Activated CD4-positive, alpha-beta T cell treated with anti-CD3 and anti-CD28 coated beads, Interleukin-2, amount 50 U/mL, for 16 hours (primary cell): ENCODE measurements around the gene HSF4.

Source experiments
- DNase-seq: peaks from one replicate; pipeline ENCODE4 v3.0.0-alpha.2; 2020

Gene HSF4

DNA sequence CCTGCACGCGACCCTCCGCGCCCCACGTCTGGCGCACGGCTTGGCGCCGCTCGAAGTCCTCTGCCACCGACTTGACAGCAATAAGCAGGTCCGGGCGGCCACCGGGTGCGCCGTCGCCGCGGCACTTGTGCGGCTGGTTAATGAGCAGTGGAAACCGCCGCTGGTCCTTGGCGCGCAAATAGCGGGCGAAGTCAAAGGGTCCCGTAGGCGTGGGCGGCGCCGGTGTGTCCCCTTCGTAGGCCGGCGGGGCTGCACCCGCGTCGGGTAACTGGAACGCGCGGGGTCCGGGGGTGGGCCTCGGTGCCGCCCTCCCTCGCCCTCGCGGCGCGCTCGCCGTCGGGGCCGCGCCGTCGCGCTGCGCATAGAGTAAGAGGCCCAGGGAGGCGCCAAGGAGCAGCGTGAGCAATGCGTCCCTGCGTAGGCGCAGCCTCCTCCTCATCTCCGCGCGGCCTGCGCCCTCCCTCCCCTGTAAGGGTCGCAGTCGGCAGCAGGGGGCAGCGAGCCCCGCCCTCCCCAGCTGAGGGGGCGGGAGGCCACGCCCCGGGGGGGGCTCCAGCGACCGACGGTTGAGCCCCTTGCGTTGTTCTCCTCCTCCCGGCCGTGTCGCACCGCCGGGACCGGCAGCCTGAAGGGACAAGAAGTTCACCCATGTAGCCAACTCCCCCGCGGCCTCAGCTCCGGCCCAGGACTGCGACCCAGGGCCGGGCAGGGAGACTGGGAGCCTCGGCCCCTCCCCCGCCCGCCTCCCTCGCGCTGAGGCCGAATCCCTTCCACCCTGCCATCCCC, 14.3 kb upstream of the HSF4 start:
- peak; percentile 57 for DNase-seq

DNA sequence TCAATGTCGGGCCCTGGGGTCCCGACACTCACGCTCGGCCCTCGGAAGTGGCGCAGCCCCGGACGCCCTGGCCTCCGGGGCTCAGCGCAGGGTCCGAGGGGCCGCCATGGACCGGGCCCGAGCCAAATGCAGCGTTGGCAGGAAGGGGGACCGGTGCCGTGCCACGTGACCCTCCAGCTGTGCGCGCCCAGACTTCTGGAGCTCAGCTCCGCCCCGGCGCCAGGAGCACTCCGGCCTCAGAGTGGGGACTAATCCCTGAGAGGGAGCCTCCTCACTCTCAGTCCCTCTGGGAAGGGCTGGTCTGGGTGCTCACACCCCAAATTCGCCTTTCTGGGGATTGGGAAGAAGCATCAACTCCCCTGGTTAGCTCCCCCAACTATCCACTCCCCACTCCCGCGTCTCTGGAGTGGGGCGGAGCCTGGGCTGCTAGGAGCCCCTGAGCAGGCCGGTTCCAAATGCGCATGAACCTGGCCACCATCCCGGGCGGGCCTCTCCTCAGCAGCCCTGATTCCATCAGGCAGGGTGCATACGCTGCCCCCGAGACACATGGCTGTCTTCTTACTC, 13.6 kb upstream of the HSF4 start, which contains the start of gene B3GNT9:
Gene B3GNT9, minus strand, starts transcription at position 166 of the 564 bp plus-strand sequence. CDS start 513 bp downstream, outside the sequence.
- DNase-seq = no peak

DNA sequence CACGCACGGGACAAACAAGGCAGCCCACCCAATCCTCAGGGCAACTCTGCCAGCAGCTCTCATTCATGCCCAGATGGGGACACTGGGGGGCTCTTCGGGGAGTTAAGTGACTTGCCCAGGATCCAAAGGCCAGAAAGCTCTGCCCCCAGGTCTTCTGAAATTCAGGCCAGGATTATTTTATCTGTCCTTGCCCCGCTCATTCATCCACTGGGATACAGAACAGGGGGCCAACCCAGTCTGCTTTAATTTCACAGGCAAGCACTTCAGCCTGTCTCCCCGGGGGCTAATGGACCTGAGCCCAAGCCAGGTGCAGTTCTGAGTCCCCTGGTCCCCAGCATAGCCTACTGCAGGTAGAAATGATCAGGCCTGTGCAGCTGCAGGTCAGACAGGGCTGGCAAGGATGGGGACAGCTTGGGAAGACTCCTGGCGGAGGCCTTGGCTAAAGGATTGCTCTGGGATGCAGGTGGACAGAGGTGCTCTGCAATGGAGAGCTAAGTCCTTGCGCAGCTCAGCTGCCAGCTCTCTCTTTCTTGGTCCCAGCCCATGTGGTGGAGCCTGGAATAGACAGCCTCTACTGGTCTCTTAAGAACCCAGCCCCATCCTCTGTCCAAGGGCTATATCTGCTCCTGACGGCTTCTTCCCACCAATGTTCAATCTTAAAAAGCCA, 13.0 kb upstream of the HSF4 start:
- DNase-seq = no peak

DNA sequence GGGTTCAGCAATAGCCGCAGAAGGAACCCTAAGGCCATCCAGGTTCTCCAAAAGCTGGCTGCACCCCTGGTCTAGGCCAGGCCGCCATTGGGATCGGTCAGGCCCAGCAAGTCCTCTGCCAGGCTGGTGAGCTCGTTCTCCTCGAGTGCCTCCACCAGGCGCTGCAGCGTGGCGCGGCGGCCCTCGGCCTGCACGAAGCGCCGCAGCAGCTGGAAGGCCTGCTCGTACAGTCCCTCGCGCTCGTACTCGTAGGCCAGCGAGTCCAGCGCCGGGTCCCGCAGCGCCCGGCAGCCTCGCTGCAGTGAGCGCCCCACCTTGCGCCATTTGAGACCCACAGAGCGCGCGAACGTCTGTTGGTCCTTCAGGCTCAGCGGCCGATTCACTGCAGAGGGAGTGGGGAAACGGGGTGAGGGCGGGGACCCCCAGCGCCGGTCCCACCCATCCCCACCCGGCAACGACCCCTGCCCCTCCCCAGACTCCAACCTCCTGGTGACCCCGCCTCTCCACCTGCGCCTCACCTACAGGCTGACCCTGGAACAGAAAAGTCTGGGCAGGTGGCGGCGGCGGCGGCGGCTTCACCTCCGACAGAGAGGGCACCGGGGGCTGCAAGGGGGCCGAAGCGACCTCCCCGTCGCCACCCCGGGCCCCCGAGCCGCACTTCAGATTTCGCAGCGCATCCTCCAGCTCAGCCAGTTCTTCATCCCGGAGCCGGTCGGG, 9.8 kb upstream of the HSF4 start:
- DNase-seq = no peak

DNA sequence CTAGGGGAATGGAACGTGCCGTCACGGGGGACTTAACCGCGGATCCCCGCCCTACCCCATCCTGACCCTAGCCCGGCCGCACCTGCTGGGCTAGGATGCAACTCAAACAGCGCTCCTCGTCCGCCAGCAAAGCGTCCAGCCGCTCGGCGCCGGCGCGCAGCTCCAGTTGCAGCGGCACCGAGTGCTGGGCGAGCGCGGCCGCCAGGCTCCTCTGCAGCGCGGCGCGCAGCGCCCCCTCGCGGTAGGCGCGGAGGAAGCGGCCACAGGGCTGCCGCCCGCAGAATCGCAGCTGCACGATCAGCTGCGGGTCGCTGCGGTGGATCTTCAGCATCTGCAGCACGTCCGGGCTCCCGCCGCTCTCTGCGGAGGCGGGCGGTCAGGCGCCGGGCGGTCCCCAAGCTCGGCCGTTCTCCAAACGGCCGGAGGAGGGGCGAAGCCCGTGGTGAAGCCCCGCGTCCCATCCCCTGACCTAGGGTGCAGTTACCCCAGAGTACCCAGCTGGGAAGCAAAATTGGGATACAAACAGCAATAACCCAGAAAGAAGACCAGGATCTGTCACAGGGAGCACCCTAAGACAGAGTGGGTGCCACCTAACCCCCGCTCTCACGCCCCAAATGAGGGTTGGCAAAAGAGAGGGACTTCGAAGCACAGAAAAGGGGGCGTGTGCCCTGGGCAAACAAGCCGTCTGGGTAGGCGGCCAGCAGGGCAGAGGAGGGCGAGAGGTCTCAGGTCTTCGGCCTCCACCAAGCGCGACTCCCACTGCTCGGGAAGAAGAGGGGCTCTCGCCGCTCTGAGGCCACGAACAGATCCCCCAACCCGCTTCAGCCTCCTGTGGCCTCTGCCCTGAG, 9.0 kb upstream of the HSF4 start:
- peak; percentile 83 for DNase-seq

DNA sequence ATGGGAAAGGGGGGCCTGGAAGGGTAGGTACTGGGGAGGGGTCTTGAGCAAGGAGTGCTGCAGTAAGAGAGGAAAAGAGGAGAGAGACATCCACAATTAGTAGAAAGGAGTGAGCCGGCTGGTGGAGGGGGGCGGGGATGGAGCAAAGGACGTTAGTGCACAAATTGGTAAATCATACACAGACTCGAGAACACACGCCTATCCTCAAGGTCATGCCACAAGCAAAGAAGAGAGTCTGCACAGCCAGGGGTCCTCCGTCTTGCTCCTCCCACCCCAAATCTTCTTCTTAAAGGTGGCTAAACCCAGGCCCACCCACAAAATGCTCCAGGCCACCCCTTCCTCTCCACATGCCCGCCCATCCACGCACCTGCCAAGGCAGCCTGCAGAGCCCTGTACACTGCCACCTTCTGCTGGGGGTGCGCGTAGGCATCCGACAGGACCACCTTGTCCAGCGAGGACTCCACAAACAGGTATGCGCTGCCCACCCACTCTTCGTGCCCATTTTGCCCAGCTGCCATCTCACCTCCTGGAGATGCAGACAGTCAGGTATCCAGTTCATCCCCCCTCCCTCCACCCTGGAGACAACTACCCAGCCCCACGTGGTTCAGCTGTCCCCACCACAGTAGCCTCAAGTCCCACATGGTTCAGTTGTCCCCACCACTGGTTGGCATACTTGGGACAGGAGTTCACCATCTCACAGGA, 8.3 kb upstream of the HSF4 start:
- no peak for DNase-seq

DNA sequence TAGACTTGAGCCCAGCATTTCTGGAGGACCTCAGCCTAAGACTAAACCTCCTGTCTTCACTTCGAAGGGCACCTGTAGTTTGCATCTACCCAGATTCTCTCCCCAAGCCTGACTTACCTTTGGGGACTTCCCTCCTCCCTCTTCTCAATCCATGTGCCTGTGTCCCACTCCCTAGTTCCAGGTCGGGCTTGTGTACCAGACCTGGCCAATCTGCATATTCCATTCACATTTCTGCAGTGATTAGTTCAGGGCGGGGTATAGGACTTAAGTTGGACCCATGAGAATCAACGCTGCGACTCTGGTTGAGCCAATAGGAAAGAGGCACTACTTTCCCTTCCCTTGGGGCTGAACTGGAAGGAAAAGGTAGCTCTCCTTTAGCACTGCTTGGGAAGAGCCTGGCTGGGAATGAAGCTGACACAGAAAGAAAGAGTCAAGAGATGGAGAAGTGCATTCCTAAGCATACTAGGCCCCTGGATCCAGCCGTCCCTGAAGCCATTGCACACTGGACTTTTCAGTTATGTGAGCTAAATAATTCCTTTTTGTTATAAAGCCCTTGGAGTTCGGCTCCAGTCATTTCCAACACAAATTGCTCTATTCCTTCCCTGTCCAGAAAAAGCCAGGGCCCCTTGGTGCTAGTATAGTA, 7.3 kb upstream of the HSF4 start:
- no peak for DNase-seq

DNA sequence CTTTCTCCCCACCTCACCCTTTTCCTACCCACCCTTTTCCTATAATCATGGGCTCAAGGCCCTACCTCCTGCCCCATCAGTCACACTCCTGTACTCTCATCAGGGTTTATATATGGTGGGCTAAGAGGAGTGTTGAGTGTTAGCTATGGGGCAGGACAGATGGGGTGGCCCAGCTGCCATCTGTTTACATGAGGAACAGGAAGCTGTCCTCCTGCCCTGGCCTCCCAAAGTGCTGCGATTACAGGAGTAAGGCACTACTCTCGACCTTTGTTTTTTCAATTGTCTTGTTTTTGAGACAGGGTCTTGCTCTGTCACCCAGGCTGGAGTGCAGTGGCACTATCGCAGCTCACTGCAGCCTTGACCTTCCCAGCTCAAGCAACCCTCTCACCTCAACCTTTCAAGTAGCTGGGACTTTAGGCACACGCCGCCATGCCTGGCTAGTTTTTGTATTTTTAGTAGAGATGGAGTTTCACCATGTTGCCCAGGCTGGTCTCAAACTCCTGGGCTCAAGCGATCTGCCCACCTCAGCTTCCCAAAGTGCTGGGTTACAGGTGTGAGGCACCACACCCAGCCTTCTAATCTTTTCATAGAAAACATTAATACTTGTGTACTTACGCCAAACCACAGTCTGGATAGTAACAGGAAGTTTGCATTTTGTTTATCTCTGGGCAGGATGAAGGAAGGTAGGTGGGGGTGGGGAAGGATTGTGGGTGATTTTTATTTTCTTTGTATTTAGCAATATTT, 6.5 kb upstream of the HSF4 start:
- no peak for DNase-seq

DNA sequence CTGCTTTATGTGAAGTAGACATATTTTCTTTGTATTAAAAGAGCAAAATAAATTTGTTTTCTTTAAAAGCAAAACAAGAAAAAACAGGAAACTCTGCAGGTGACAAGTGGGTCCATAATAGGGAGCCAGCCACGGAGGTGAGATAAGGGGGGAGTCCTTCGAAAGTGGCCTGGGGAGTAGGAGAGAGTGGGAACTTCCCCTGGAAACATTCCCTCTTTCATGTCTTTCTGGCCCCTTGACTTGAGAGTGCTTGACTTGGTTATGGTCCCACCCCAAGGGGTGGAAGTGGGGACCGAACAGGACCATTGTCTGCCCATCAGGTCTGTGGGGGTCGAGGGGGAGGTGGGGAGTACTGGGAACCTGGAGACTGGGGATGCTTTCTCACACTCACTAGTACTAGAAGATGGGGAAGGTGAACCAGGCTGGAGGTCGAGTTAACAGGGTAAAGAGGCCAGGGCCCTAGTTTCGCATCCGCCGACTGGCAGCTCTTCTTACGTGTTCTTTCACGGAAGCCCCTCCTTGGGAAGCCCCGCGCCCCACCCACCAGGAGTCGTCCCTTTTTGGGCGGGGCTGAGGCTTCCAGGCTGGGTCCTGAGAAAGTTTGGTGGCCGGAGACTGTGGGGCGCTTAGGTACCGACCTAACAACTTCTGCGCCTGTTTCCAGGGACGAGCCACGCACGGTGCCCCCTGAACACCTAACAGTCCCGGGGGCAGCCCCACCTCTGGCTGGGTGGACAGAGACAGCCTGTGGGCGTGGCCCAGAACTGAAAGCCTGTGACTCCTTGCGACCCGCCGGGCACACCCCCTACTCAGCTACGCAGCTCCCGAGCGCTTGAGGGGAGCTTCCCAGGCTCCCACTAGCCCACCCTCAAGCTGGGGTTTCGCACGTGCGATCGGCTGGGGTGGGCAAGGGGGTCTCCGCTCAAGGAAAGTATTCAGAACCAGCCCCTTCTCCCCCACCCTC, 5.6 kb upstream of the HSF4 start:
- DNase-seq = peak; percentile 90

DNA sequence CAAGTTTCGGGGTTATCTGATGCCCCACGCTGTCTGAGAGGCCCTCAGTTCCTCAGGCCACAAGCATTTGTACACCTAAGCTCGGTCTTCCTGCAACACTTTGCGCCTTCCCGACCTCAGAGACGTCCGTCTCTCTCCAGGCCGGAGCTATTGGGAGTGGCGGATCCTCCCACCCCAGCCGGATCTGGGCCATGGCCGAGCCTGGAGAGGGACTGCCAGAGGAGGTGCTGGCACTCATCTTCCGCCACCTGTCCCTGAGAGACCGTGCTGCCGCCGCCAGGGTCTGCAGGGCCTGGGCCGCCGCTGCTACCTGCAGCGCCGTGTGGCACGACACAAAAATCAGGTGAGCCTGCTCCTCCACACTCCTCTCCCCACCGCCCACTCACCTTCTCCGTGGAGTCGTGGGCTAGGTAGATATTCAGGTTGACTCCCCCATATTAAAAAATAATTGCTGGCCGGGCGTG, 2.9 kb upstream of the HSF4 start:
- no peak for DNase-seq

DNA sequence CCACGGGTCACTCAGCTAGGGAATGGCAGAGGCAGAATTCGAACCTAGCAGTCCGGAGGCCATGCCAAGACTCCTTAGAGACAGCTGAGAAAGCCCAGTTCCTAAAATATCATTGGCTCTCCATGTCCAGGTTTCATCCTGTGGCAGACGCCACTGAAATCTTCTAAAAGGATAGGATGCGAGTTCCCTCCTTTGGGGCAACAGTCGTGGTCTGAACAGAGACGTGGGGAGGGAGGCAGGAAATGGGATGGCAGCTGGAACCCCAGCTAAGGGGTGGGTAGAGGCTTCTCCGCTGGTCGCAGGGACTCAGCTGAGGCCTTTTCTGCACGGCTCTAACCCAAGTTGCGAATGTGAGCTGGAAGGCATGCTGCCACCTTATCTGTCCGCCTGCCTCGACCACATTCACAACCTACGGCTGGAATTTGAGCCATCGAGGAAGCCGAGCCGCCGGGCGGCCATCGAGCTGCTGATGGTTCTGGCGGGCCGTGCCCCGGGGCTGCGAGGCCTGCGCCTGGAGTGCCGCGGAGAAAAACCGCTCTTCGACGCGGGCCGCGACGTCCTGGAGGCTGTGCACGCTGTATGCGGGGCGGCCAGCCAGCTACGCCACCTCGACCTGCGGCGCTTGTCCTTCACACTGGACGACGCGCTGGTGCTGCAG, 1.9 kb upstream of the HSF4 start:
- no peak for DNase-seq

DNA sequence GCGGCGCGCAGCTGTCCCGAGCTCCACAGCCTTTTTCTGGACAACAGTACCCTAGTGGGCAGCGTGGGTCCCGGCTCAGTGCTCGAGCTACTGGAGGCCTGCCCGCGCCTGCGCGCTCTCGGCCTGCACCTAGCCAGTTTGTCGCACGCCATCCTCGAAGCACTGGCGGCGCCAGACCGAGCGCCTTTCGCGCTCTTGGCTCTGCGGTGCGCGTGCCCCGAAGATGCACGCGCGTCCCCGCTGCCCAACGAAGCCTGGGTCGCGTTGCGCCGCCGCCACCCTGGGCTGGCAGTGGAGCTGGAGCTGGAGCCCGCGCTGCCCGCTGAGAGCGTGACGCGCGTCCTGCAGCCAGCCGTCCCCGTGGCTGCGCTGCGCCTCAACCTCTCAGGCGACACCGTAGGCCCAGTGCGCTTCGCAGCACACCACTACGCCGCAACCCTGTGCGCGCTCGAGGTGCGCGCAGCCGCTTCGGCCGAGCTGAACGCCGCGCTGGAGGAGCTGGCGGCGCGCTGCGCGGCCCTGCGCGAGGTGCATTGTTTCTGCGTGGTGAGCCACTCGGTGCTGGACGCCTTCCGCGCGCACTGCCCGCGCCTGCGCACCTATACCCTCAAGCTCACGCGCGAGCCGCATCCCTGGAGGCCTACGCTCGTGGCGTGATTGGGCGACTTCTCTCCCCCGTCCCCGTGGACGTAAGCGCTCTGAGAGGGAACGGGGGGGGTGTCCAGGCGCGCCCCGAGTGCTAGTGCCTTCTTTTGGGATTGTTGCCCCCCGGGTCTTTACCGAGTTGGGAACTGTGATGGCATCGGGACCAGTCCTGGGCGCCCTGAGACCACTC, 1.2 kb upstream of the HSF4 start:
- peak; percentile 70 for DNase-seq

DNA sequence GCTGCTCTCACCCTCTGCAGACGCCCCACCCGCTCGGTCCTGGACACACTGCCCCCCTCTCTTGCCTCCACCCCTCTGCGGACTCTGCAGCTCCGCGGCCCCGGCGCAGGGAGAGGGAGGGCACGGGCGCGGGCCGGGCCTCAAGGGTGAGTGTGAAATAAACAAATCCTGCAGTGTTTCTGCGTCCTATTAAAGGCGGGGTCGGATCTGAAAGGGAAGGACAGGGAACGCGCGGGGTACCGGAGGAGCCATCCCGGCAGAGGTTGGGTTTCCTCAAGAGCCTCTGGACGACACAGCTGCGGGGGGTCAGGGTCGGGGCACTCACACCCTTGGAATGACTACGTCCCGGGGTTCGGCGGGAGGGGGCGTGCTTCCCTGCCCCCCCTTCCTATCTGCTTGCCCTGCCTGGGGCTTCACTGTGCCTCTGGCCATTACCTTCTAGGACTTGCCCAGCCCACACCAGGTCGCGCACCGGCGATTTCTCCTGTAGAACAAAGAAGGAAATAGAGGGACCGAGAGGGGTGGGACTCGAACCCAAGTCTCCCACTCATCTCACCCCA, 466 bp upstream of the HSF4 start:
- no peak for DNase-seq

DNA sequence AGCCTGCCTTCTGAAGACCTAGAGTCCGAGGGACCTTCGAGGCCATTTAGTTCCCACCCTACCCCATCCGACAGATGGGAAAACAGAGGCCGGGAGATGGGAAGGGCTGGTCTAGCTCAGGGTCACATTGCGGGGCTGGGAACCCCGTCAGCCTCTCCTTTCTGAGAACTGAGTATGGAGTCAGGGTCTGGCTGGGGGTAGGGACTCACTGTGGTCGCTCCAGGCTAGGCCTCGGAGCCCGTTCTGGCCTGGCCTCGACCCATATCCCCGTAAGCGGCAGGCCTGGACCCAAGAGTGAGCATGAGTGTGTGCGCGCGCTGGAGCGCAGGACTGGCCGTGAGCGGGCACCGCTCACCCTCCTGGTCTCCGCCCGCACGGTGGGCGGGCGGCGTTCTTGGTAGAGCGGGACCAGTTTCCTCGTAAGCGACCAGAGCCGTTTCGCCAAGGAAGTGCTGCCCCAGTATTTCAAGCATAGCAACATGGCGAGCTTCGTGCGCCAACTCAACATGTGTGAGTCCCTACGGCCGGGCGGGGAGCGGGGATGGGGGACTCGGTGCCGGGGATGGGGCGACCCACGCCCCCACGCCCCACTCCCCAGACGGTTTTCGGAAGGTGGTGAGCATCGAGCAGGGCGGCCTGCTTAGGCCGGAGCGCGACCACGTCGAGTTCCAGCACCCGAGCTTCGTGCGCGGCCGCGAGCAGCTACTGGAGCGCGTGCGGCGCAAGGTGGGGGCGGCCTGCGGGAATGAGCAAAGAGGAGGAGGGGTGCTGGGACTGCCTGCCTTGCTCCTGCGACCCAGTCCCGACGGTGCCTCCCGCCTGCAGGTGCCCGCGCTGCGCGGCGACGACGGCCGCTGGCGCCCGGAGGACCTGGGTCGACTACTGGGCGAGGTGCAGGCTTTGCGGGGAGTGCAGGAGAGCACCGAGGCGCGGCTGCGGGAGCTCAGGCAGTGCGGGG, 855 bp downstream of the HSF4 start:
- DNase-seq = no peak

DNA sequence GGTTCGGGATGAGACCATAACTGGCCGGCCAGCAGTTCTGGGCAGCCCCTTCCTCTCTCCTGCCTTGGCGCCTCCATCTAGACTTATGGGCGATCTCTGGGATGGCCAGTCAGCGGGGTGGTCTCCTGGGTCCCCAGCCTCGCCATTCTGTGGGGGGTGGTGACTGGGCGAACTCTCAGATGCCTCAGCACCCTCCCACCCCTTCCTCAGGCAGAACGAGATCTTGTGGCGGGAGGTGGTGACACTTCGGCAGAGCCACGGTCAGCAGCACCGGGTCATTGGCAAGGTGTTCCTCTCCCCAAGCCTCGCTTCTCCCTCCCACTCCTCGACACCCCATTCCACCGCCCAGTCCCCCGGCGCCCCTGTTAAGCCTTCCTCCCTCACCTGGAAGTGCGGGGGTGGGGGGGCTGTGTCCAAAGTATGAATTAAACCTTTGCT, 1.6 kb downstream of the HSF4 start:
- no peak for DNase-seq

DNA sequence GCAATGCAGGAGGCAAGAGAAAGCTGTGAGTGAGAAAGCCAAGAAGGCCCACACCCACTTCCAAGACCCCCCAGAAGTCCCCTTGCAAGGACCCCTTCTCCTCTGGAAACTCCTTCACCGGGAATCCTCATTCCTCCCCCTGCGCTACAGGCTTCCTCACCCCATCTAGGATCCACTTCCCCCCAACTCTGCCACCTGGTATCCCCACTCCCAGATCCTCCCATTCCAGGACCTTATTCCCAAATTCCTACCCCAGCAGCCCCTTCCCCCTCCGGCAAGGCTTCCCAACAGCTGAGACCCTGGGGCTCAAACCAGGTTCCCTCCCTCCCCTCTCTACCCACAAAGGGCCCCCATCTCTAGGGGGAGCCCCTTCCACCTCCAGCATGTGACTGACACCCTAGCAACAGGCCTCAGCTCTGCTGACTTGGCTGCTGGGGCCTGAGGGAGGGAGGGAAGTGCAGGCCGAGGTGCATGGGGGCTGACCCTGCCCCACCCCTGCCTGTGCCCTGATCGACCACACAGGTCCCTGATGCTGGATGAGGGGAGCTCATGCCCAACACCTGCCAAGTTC, 2.1 kb downstream of the HSF4 start:
- no peak for DNase-seq
